HepG2 (cell line): ENCODE data around the gene USB1. TPM values are rescaled to one million over a fixed set of nuclear protein-coding genes. Genes with fewer than 3 reads are reported as not detected.
"Not testable (repeated sequence)": the region's sequence is repeated elsewhere in the genome, so short reads cannot be mapped to it uniquely, and the experiment has no call there.

Source experiments
- ATAC-seq: fragments of 200-7000 bp; cut with Tn5 transposase; 3 replicates; pipeline ENCODE4 v1.9.1; 2020; ENCODE audit warnings: mild to moderate bottlenecking, moderate library complexity
- BruUV-seq: library from RNA; stranded (reverse); fragments of 400-500 nt; replicated peaks from 2 replicates; lab custom pipeline; 2021; lab: Mats Ljungman, UMichigan
- CTCF ChIA-PET: fragments of 300-600 bp; formaldehyde crosslinking; extraction: SDS; loops from one replicate; lab custom pipeline; 2021; ENCODE audit warnings: low total read pairs, inconsistent platforms, low intra/inter-chr PET ratio; lab: Yijun Ruan, JAX
- POLR2A ChIA-PET: fragments of 350-600 bp; sonication (Branson Sonifier 250); formaldehyde crosslinking; loops from one replicate; lab custom pipeline; 2020; ENCODE audit warnings: antibody characterized with exemption, inconsistent platforms; lab: Yijun Ruan, JAX
- DNase-seq: peaks from one replicate; pipeline ENCODE4 v3.0.0-alpha.2; 2015; ENCODE audit warnings: low spot score
- FAIRE-seq: peaks from 3 replicates; lab custom pipeline; 2011; peaks lifted over from hg19 to GRCh38; lab: Jason Lieb, UNC
- H2AFZ ChIP-seq: one replicate; pipeline ENCODE4 v1.6.1; 2011; ENCODE audit warnings: low read length, inconsistent platforms
- H3K27ac ChIP-seq: fragments of 300-600 bp; 3 replicates; pipeline ENCODE4 v1.8.0; 2011; ENCODE audit warnings: mixed run types, mild to moderate bottlenecking, mixed read lengths, low read length, inconsistent platforms; ENCODE audit not compliant: insufficient read depth; ENCODE audit errors: extremely low read length
- H3K27me3 ChIP-seq, 2 experiments: fragments of 200-600 bp in 1 of 2; 2 replicates in 1 of 2; 3 replicates in 1 of 2; pipeline versions ENCODE4 v1.6.0 to v1.8.0; 2011; ENCODE audit warnings: low read length in 2 of 2, mild to moderate bottlenecking in 2 of 2, moderate library complexity in 2 of 2, inconsistent platforms in 1 of 2; ENCODE audit not compliant: insufficient read depth in 2 of 2, control insufficient read depth in 1 of 2
- H3K36me3 ChIP-seq, 2 experiments: fragments of 200-600 bp in 1 of 2; replicated peaks in 1 of 2; 2 replicates in 1 of 2; 3 replicates in 1 of 2; pipeline versions ENCODE4 v1.5.1 to v1.8.0; 2011; ENCODE audit warnings: low read length in 2 of 2, inconsistent platforms in 1 of 2; ENCODE audit not compliant: insufficient read depth in 2 of 2, control insufficient read depth in 1 of 2
- H3K4me1 ChIP-seq: 2 replicates; pipeline ENCODE4 v1.5.1; 2012; ENCODE audit warnings: low read length, inconsistent platforms; ENCODE audit not compliant: insufficient read depth
- H3K4me2 ChIP-seq: 2 replicates; pipeline ENCODE4 v1.6.0; 2011; ENCODE audit warnings: low read depth, low read length, inconsistent platforms
- H3K4me3 ChIP-seq, 3 experiments: fragments of 200-600 bp in 1 of 3; sonication (generic), shearing (Covaris generic) in 1 of 3; replicated peaks in 1 of 3; 2 replicates each; pipeline ENCODE4 v1.5.1; 2011 to 2016; ENCODE audit warnings: low read length in 3 of 3, inconsistent platforms in 2 of 3, low read depth in 2 of 3, mild to moderate bottlenecking in 2 of 3, control low read depth in 1 of 3, mixed read lengths in 1 of 3; ENCODE audit not compliant: insufficient read depth in 1 of 3
- H3K79me2 ChIP-seq: one replicate; pipeline ENCODE4 v1.6.1; 2011; ENCODE audit warnings: low read length, inconsistent platforms; ENCODE audit not compliant: insufficient read depth
- H3K9ac ChIP-seq: 2 replicates; pipeline ENCODE4 v1.6.0; 2011; ENCODE audit warnings: mild to moderate bottlenecking, low read depth, low read length, inconsistent platforms; ENCODE audit not compliant: insufficient read depth
- H3K9me3 ChIP-seq: 2 replicates; pipeline ENCODE4 v1.5.1; 2012; ENCODE audit warnings: mild to moderate bottlenecking, low read length
- H4K20me1 ChIP-seq: 2 replicates; pipeline ENCODE4 v1.6.0; 2011; ENCODE audit warnings: inconsistent platforms, mild to moderate bottlenecking, low read length, moderate library complexity; ENCODE audit not compliant: insufficient read depth
- ARNT2 ChIP-seq: sonication (generic); formaldehyde crosslinking; IDR thresholded peaks from 2 replicates; pipeline ENCODE4 v1.8.0; 2022; ENCODE audit warnings: mild to moderate bottlenecking, low read depth, missing genetic modification reagents, moderate library complexity
- GATA4 ChIP-seq: sonication (generic); IDR thresholded peaks from 2 replicates; pipeline ENCODE4 v1.6.1; 2016; ENCODE audit warnings: antibody characterized with exemption, low read depth, borderline replicate concordance
- IRF9 ChIP-seq: sonication (generic); formaldehyde crosslinking; IDR thresholded peaks from 2 replicates; pipeline ENCODE4 v1.8.0; 2022; ENCODE audit warnings: missing genetic modification reagents, mild to moderate bottlenecking, borderline replicate concordance
- KLF11 ChIP-seq: IDR thresholded peaks from 2 replicates; pipeline ENCODE4 v1.6.1; 2016; ENCODE audit warnings: missing compliant biosample characterization
- SP1 ChIP-seq, 2 experiments: fragments of 450-650 bp in 1 of 2; sonication (generic) in 1 of 2; formaldehyde crosslinking in 1 of 2; IDR thresholded peaks; 2 replicates each; pipeline versions ENCODE4 v1.4.0 to v1.6.1; 2016 to 2020; ENCODE audit warnings: missing genetic modification reagents in 1 of 2
- TBX2 ChIP-seq: sonication (generic); formaldehyde crosslinking; IDR thresholded peaks from 2 replicates; pipeline ENCODE4 v1.5.0; 2020; ENCODE audit warnings: missing genetic modification reagents, mild to moderate bottlenecking, borderline replicate concordance
- ZMAT5 ChIP-seq: sonication (generic); formaldehyde crosslinking; IDR thresholded peaks from 2 replicates; pipeline ENCODE4 v1.5.0; 2020; ENCODE audit warnings: mild to moderate bottlenecking, low read depth, missing genetic modification reagents, borderline replicate concordance
- WGBS: methylation state at CpG from one replicate; pipeline ENCODE4 v1.1.6; 2017; ENCODE audit warnings: low lambda C conversion rate; 5-methylcytosine and 5-hydroxymethylcytosine counted together
- in situ Hi-C: cut with HindIII; loops from 2 replicates; pipeline ENCODE4 v1.10.0; 2017; ENCODE audit warnings: low pct_unique_long_range_greater_than_20kb; ENCODE audit not compliant: extremely low pct_ligation_motif_present
- intact Hi-C: fragments of 100-400 bp; cut with micrococcal nuclease; formaldehyde crosslinking; loops from one replicate; pipeline ENCODE4 v1.10.0; 2022; ENCODE audit not compliant: unreplicated experiment
- polyA plus RNA-seq, 8 experiments: library from polyadenylated mRNA; depleted of rRNA in 3 of 8; stranded (reverse) in 7 of 8; unstranded in 1 of 8; fragments of >200 nt; fragmentation: Illumina TruSeq in 4 of 8; extraction: Trizol in 4 of 8; gene quantifications; 2 replicates each; pipeline versions ENCODE4 v1.2.1 to v1.2.3, GENCODE V29; 2011 to 2016; ENCODE audit warnings: low read depth in 4 of 8, missing spikeins in 1 of 8, mixed read lengths in 1 of 8; ENCODE audit not compliant: insufficient read depth in 1 of 8
- total RNA-seq, 5 experiments: library from RNA; depleted of rRNA; stranded (reverse); fragments of >200 nt; fragmentation: Illumina TruSeq; extraction: Trizol; gene quantifications; 2 replicates each; pipeline ENCODE4 v1.2.3, GENCODE V29; 2016; ENCODE audit warnings: low read depth in 1 of 5
- TF ChIP-seq, protein P1 (sequence below): sonication (generic); formaldehyde crosslinking; IDR thresholded peaks from 2 replicates; pipeline ENCODE4 v1.8.0; 2023; ENCODE audit warnings: mild to moderate bottlenecking, missing genetic modification reagents
- TF ChIP-seq, protein P2 (sequence below): sonication (generic); formaldehyde crosslinking; IDR thresholded peaks from 2 replicates; pipeline ENCODE4 v1.4.0; 2020; ENCODE audit warnings: missing genetic modification reagents
- TF ChIP-seq, protein P3 (sequence below): sonication (generic); formaldehyde crosslinking; IDR thresholded peaks from 2 replicates; pipeline ENCODE4 v1.4.0; 2020; ENCODE audit warnings: missing genetic modification reagents, borderline replicate concordance

USB1 gene
- total and polyA plus RNA-seq, 2 of the 13 experiments (the other 11 are each of a cell fraction or from before 2014, with no cell fraction given) = 16.7 to 65.4 TPM

- peaks cover 3 to 26% of the 10 kb centered on the region in 2 experiments; a peak in 4 of 5 replicates for H3K36me3 ChIP-seq
- no peak overlapping the region for H3K4me2 ChIP-seq
- no peak overlapping the region for H3K9ac ChIP-seq
- CTCF ChIA-PET = no interaction called here
- BruUV-seq = TSS peak; percentile 43
- peaks cover 9% of the 10 kb centered on the region for H3K79me2 ChIP-seq
- in situ Hi-C loops (loop anchor here (5.0 kb wide), 2 partner anchors 106 to 246 kb away; no protein-coding TSS in a partner anchor), intact Hi-C loops (loop anchor here (5.0 to 10.0 kb wide), 2 partner anchors 206 to 268 kb away; partner anchors contain the start of gene KATNB1)
- H3K27me3 ChIP-seq = no peaks in the 10 kb centered on the region; a peak in 1 of 5 replicates
- POLR2A ChIA-PET = interaction anchor here (1.5 kb wide), 1 partner anchor 110 kb away, joined by 3 read pairs; no protein-coding TSS in a partner anchor
- FAIRE-seq (no peak), DNase-seq (no peak), ATAC-seq (no peak)
- no peak overlapping the region for H2AFZ ChIP-seq
- no peak overlapping the region for H3K27ac ChIP-seq
- peaks cover 8% of the 10 kb centered on the region for H3K9me3 ChIP-seq
- no peak overlapping the region for H3K4me3 ChIP-seq
- TF ChIP-seq IRF9 (no peak), KLF11 (CRISPR knock-in tag) (no peak), ZMAT5 (CRISPR knock-in tag) (no peak), SP1 (IDR thresholded peaks at IDR 0.05) (no peak), SP1 (CRISPR knock-in tag; IDR thresholded peaks at IDR 0.05) (no peak), TBX2 (CRISPR knock-in tag) (no peak), ARNT2 (CRISPR knock-in tag) (no peak), GATA4 (no peak)
- TF ChIP-seq, protein P1, sequence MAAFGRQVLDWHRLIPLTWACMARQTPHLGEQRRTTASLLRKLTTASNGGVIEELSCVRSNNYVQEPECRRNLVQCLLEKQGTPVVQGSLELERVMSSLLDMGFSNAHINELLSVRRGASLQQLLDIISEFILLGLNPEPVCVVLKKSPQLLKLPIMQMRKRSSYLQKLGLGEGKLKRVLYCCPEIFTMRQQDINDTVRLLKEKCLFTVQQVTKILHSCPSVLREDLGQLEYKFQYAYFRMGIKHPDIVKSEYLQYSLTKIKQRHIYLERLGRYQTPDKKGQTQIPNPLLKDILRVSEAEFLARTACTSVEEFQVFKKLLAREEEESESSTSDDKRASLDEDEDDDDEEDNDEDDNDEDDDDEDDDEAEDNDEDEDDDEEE = no peak
- TF ChIP-seq, protein P2, sequence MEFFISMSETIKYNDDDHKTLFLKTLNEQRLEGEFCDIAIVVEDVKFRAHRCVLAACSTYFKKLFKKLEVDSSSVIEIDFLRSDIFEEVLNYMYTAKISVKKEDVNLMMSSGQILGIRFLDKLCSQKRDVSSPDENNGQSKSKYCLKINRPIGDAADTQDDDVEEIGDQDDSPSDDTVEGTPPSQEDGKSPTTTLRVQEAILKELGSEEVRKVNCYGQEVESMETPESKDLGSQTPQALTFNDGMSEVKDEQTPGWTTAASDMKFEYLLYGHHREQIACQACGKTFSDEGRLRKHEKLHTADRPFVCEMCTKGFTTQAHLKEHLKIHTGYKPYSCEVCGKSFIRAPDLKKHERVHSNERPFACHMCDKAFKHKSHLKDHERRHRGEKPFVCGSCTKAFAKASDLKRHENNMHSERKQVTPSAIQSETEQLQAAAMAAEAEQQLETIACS = no peak
- TF ChIP-seq, protein P3, sequence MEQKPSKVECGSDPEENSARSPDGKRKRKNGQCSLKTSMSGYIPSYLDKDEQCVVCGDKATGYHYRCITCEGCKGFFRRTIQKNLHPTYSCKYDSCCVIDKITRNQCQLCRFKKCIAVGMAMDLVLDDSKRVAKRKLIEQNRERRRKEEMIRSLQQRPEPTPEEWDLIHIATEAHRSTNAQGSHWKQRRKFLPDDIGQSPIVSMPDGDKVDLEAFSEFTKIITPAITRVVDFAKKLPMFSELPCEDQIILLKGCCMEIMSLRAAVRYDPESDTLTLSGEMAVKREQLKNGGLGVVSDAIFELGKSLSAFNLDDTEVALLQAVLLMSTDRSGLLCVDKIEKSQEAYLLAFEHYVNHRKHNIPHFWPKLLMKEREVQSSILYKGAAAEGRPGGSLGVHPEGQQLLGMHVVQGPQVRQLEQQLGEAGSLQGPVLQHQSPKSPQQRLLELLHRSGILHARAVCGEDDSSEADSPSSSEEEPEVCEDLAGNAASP (CRISPR knock-in tag) = no peak
- no peaks in the 10 kb centered on the region for H4K20me1 ChIP-seq
- H3K4me1 ChIP-seq = peaks cover 34% of the 10 kb centered on the region
- WGBS = 93% methylated on average over 5 of the region's 5 CpGs
These were observed 1.7 kb downstream of the USB1 start for GRCh38 chr16:58002936-58003335.

DNA sequence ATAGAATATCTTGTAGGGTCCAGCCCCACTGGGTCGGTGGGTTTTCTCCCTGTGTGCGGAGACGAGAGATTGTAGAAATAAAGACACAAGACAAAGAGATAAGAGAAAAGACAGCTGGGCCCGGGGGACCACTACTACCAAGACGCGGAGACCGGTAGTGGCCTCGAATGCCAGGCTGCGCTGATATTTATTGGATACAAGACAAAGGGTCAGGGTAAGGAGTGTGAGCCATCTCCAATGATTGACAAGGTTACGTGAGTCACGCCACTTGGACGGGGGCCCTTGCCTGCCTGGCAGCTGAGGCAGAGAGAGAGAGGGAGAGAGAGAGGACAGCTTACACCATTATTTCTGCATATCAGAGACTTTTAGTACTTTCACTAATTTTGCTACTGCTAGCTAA is 3.5 kb downstream of the USB1 start:
- DNase-seq, H4K20me1 ChIP-seq, FAIRE-seq, H3K9ac ChIP-seq, H3K4me2 ChIP-seq, BruUV-seq, POLR2A ChIA-PET, H3K9me3 ChIP-seq, H3K4me3 ChIP-seq, H3K27ac ChIP-seq, ATAC-seq, H2AFZ ChIP-seq, H3K27me3 ChIP-seq, H3K79me2 ChIP-seq: not testable (repeated sequence)
- WGBS = 93% methylated on average over 12 of the region's 12 CpGs
- Histone ChIP-seq H3K36me3 (peaks cover 3 to 33% of the 10 kb centered on the region in 2 experiments; a peak in 4 of 5 replicates), H3K4me1 (peaks cover 21% of the 10 kb centered on the region)
- in situ Hi-C loops (loop anchor here (5.0 kb wide), 2 partner anchors 107 to 247 kb away; no protein-coding TSS in a partner anchor), intact Hi-C loops (loop anchor here (1.0 to 10.0 kb wide), 3 partner anchors 105 to 270 kb away; partner anchors contain the start of gene KATNB1)
- CTCF ChIA-PET = interaction anchor here (1.5 to 2.8 kb wide), 3 partner anchors 105 to 282 kb away, joined by 5 to 14 read pairs (median 5); no protein-coding TSS in a partner anchor
